Breast epithelium (tissue), 4 donors: Measurements from ENCODE around the gene RAD51D. TPM values are rescaled to one million over a fixed set of nuclear protein-coding genes. Genes with fewer than 3 reads are reported as not detected.
"Not testable (repeated sequence)": the region's sequence is repeated elsewhere in the genome, so short reads cannot be mapped to it uniquely, and the experiment has no call there.

Source experiments
- DNase-seq, 2 donors: peaks; one replicate each; pipeline ENCODE4 v3.0.0-alpha.2; 2019; ENCODE audit warnings: low spot score in 2 of 2
- H3K27ac ChIP-seq, 2 donors: fragments of 200-600 bp; sonication (generic) in 1 of 2; one replicate each; pipeline ENCODE4 v1.5.1; 2016 to 2019; ENCODE audit warnings: mild to moderate bottlenecking in 1 of 2
- H3K27me3 ChIP-seq, 2 donors: fragments of 200-600 bp; sonication (generic) in 1 of 2; one replicate each; pipeline versions ENCODE4 v1.5.1 to v1.6.0; 2017 to 2019; ENCODE audit warnings: control low read depth in 1 of 2, mild to moderate bottlenecking in 1 of 2
- H3K36me3 ChIP-seq: fragments of 200-600 bp; one replicate; pipeline ENCODE4 v1.5.1; 2019
- H3K4me1 ChIP-seq, 2 donors: fragments of 200-600 bp; sonication (generic); one replicate each; pipeline ENCODE4 v1.5.1; 2016 to 2019; ENCODE audit warnings: control low read depth in 1 of 2
- H3K4me3 ChIP-seq, 3 donors: fragments of 200-600 bp; sonication (generic); 1 replicate in 2 of 3; 2 replicates in 1 of 3; pipeline ENCODE4 v1.5.1; 2016 to 2019; ENCODE audit warnings: mild to moderate bottlenecking in 3 of 3, moderate library complexity in 2 of 3
- H3K9me3 ChIP-seq, 2 donors: fragments of 200-600 bp; sonication (generic) in 1 of 2; one replicate each; pipeline ENCODE4 v1.5.1; 2016 to 2019; ENCODE audit warnings: control low read depth in 1 of 2
- POLR2A ChIP-seq: fragments of 450-650 bp; IDR thresholded peaks from one replicate; pipeline ENCODE4 v1.6.1; 2016; ENCODE audit warnings: antibody characterized with exemption, mild to moderate bottlenecking, moderate library complexity
- POLR2AphosphoS5 ChIP-seq, 3 donors: sonication (generic); formaldehyde crosslinking; IDR thresholded peaks; one replicate each; pipeline ENCODE4 v1.6.1; 2017; ENCODE audit warnings: antibody characterized with exemption in 3 of 3
- intact Hi-C: fragments of 100-400 bp; cut with DNase I; formaldehyde crosslinking; loops from one replicate; pipeline ENCODE4 v1.15.1; 2023; ENCODE audit warnings: low total_unique reads
- total RNA-seq, 3 donors: library from RNA; depleted of rRNA; stranded (reverse); fragments of >200 nt; gene quantifications; one replicate each; pipeline ENCODE4 v1.1.0, GENCODE V29; 2016
- TF ChIP-seq, protein P1 (sequence below), 3 donors: fragments of 450-650 bp; IDR thresholded peaks; one replicate each; pipeline ENCODE4 v1.5.1; 2016 to 2017; ENCODE audit warnings: antibody characterized with exemption in 3 of 3, mild to moderate bottlenecking in 3 of 3, moderate library complexity in 3 of 3

RAD51D gene
- total RNA-seq, 3 donors from 2014 or later = 7.9 to 12.6 (median 10.5) TPM

DNA sequence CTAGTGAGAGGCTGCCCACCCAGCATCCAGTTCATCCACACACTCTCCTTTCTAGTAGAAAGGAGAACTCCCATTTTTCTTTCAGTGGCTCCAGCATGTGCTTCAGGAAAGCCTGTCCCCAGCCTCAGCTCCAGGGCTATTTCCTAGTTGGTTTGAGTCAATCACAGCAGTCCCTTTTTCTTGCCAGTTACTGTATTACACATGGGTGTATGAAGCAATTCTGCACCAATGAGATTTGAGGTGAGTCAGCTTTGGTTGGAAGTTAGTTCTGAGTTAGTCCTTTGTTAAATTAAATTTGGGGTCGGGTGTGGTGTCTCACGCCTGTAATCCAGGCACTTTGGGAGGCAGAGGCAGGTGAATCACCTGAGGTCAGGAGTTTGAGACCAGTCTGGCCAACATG lies 24.8 kb downstream of the RAD51D start:
- Histone ChIP-seq H3K4me3 (no peak overlapping the region), H3K4me1 (no peaks in the 10 kb centered on the region), H3K27me3 (no peaks in the 10 kb centered on the region), H3K27ac (no peak overlapping the region), H3K9me3 (no peaks in the 10 kb centered on the region), H3K36me3 (no peaks in the 10 kb centered on the region)
- intact Hi-C loops = no loop called here
- no peak for DNase-seq
- TF ChIP-seq POLR2AphosphoS5 (IDR thresholded peaks at IDR 0.05) (no peak), POLR2A (no peak)
- TF ChIP-seq, protein P1, sequence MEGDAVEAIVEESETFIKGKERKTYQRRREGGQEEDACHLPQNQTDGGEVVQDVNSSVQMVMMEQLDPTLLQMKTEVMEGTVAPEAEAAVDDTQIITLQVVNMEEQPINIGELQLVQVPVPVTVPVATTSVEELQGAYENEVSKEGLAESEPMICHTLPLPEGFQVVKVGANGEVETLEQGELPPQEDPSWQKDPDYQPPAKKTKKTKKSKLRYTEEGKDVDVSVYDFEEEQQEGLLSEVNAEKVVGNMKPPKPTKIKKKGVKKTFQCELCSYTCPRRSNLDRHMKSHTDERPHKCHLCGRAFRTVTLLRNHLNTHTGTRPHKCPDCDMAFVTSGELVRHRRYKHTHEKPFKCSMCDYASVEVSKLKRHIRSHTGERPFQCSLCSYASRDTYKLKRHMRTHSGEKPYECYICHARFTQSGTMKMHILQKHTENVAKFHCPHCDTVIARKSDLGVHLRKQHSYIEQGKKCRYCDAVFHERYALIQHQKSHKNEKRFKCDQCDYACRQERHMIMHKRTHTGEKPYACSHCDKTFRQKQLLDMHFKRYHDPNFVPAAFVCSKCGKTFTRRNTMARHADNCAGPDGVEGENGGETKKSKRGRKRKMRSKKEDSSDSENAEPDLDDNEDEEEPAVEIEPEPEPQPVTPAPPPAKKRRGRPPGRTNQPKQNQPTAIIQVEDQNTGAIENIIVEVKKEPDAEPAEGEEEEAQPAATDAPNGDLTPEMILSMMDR (IDR thresholded peaks at IDR 0.05) = no peak

DNA sequence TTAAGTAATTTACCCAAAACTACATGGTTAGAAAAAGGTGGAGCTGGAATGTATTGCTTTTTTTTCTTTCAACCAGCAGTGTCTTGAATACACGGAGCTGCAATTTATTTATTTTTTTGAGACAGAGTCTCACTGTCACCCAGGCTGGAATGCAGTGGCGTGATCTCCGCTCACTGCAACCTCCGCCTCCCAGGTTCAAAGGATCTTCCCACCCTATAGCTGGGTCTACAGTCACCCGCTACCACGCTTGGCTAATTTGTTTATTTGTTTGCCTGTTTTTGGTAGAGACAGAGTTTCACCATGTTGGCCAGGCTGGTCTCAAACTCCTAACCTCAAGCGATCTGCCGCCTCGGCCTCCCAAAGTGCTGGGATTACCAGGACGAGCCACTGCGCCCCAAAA lies 29.0 kb downstream of the RAD51D start:
- H3K4me1 ChIP-seq, H3K27me3 ChIP-seq, H3K36me3 ChIP-seq, H3K9me3 ChIP-seq, intact Hi-C loops, H3K4me3 ChIP-seq, DNase-seq, H3K27ac ChIP-seq: not testable (repeated sequence)

DNA sequence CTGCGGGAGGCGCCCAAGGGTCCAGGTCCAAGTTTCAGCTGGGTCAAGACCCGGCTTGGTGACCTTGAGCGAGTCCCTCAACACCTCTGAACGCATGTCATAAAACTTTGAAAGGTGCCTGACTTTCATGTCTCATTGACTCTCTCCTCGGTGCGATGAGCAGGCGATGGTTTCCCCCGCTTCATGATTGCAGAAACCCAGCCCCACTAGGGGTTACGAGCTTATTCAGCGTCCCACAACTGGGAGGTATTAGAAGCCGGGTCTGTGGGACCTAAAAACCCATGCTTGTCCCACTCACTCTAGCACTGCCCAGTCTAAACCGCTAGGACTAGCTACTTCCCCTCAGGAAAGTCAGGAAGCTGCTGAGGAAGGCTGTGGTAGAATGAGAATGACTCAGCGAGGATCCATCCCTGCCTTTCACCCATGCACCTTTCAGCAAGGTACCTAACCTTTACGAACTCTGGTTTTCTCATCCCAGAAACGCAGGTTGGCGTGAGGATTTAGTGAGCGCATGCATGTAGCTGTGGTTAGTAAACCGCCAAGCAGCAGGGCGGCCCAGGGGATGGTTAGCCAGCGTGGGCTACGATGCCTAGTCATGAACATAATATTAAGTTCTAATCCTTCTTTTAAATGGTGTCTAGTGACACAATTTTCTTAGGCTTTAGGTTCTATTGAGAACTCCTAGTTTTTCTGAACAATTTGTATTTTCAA lies 29.9 kb downstream of the RAD51D start:
- H3K9me3 ChIP-seq = no peaks in the 10 kb centered on the region
- peak overlapping the region; percentile 92 to 94 for H3K27ac ChIP-seq
- intact Hi-C loops = no loop called here
- H3K27me3 ChIP-seq = no peaks in the 10 kb centered on the region
- no peak for TF ChIP-seq POLR2AphosphoS5 (IDR thresholded peaks at IDR 0.05)
- TF ChIP-seq, protein P1 (IDR thresholded peaks at IDR 0.05) = peak in 2 of 3 donors; percentile 42 to 49
- H3K4me3 ChIP-seq = peak overlapping the region; percentile 78 to 93 (median 80)
- no peaks in the 10 kb centered on the region for H3K36me3 ChIP-seq
- H3K4me1 ChIP-seq = no peaks in the 10 kb centered on the region
- DNase-seq = no peak

DNA sequence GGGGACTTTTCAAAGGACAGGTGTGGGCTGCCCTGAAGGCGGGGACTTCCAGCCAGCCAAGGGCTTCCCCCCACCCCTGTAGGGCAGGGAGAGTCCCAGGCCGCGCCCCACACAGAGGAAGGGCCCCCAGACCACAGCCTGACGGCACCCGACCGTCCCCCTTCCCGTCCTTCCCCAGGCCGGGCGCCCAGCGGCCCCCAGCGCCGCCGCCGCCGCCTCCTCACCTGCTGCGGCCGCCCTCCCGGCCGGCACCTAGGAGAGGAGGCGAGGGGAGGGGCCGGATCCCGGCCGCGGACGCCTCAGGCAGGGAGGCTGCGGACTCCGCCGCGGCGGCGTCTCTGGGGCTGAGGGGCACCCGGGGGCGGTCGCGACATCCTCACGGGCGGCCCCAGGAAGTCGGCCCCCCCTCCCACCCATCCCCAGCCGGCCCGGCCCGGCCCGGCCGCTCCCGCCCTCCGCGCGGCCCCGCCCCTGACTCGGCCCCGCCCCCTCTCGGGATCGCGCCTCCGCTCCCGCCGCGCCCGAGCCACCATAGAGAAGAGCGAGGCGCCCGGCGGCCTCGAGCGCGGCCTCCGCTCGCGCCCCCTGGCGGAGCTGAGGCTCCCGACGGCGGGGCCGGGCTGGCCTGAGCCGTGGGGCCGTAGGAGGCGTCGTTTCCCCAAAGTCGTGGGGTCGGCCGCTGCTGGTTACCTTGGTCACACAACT lies 30.6 kb downstream of the RAD51D start:
- intact Hi-C loops = no loop called here

DNA sequence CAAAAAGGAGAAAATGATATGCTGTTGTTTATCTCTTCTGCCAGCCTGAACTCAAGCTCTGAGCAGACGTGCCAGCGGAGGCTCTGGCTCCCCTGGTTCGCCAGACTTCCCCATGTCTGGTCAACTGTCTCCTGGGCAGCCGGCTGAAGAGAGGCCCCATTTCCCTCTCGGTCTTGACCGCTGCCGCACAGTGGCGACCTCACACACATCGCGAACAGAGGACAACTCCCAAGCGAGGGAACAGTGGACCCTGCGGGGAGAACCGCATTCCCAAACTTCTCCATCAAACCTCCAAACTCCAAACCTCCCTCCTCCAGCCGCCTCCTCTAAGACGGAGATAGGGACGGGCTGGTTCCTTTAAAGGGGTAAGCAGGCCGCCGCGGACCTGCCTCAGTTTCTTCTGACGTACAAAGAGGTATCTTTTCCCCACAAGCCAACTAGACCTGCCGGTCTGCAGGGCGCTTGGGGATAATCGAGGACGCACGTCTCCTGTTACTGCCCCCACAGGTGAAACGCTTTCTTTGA lies 31.2 kb downstream of the RAD51D start:
- DNase-seq = peak; percentile 24 to 56
- Histone ChIP-seq H3K4me1 (no peaks in the 10 kb centered on the region), H3K4me3 (peak overlapping the region; percentile 78 to 93 (median 80)), H3K36me3 (no peaks in the 10 kb centered on the region), H3K9me3 (no peaks in the 10 kb centered on the region), H3K27me3 (no peaks in the 10 kb centered on the region), H3K27ac (peak overlapping the region; percentile 92 to 94)
- intact Hi-C loops = no loop called here
- TF ChIP-seq, protein P1 (IDR thresholded peaks at IDR 0.05) = no peak
- peak in 2 of 3 donors; percentile 2 to 8 for TF ChIP-seq POLR2AphosphoS5 (IDR thresholded peaks at IDR 0.05)

More for the DNA sequence above, 30.6 kb downstream of the RAD51D start:
- Histone ChIP-seq H3K4me1 (no peaks in the 10 kb centered on the region), H3K4me3 (peak overlapping the region; percentile 78 to 93 (median 80)), H3K9me3 (no peaks in the 10 kb centered on the region), H3K36me3 (no peaks in the 10 kb centered on the region), H3K27ac (peak overlapping the region; percentile 92 to 94), H3K27me3 (no peaks in the 10 kb centered on the region)
- TF ChIP-seq POLR2A = no peak
- TF ChIP-seq POLR2AphosphoS5 (IDR thresholded peaks at IDR 0.05) = peak; percentile 8 to 34 (median 26)
- TF ChIP-seq, protein P1 (IDR thresholded peaks at IDR 0.05) = peak in 2 of 3 donors; percentile 44 to 89
- DNase-seq = peak; percentile 81 to 86
